K562 (cell line): Measurements from ENCODE around the gene PHOX2A. TPM values are rescaled to one million over a fixed set of nuclear protein-coding genes. Genes with fewer than 3 reads are reported as not detected.

Experiments used
- ATAC-seq: fragments of 200-7000 bp; cut with Tn5 transposase; 3 replicates; pipeline ENCODE4 v1.9.1; 2020; ENCODE audit warnings: moderate library complexity
- BruUV-seq: library from RNA; stranded (reverse); fragments of 400-500 nt; replicated peaks from 2 replicates; lab custom pipeline; 2021; lab: Mats Ljungman, UMichigan
- CTCF ChIA-PET: fragments of 300-600 bp; formaldehyde crosslinking; extraction: SDS; loops from one replicate; lab custom pipeline; 2021; ENCODE audit warnings: low intra/inter-chr PET ratio; lab: Yijun Ruan, JAX
- POLR2A ChIA-PET: fragments of 300-600, 350-650 bp; sonication (Branson Sonifier 250); formaldehyde crosslinking; extraction: SDS; loops from one replicate; lab custom pipeline; 2021; ENCODE audit warnings: antibody characterized with exemption, inconsistent platforms; lab: Yijun Ruan, JAX
- DNase-seq, 4 experiments: peaks; one replicate each; pipeline versions ENCODE4 v3.0.0 to v3.0.0-alpha.2; 2011 to 2018; ENCODE audit warnings: low spot score in 3 of 4, mixed read lengths in 3 of 4; ENCODE audit errors: extremely low read depth in 1 of 4
- FAIRE-seq: peaks from 2 replicates; lab custom pipeline; 2011; peaks lifted over from hg19 to GRCh38; lab: Jason Lieb, UNC
- H2AFZ ChIP-seq: 2 replicates; pipeline ENCODE4 v1.6.0; 2011; ENCODE audit warnings: low read depth, low read length, control low read depth, inconsistent platforms
- H3K27ac ChIP-seq: fragments of 200-600 bp; 3 replicates; pipeline ENCODE4 v1.8.0; 2011; ENCODE audit warnings: low read depth, mild to moderate bottlenecking, control low read depth, inconsistent platforms, low read length, moderate library complexity, mixed read lengths; ENCODE audit errors: extremely low read depth
- H3K27me3 ChIP-seq, 2 experiments: fragments of 300-600 bp in 1 of 2; 2 replicates in 1 of 2; 3 replicates in 1 of 2; pipeline versions ENCODE4 v1.6.0 to v1.8.0; 2011; ENCODE audit warnings: inconsistent platforms in 2 of 2, low read length in 2 of 2, mild to moderate bottlenecking in 1 of 2, mixed read lengths in 1 of 2, moderate library complexity in 1 of 2; ENCODE audit not compliant: control insufficient read depth in 2 of 2, insufficient read depth in 2 of 2
- H3K36me3 ChIP-seq: fragments of 300-600 bp; 3 replicates; pipeline ENCODE4 v1.8.0; 2011; ENCODE audit warnings: mild to moderate bottlenecking, low read length, inconsistent platforms; ENCODE audit not compliant: control insufficient read depth, insufficient read depth
- H3K4me1 ChIP-seq, 2 experiments: fragments of 200-600 bp in 1 of 2; replicated peaks in 1 of 2; 2 replicates in 1 of 2; 3 replicates in 1 of 2; pipeline versions ENCODE4 v1.5.1 to v1.8.0; 2011; ENCODE audit warnings: inconsistent platforms in 2 of 2, low read length in 2 of 2, mild to moderate bottlenecking in 1 of 2, mixed read lengths in 1 of 2, moderate library complexity in 1 of 2; ENCODE audit not compliant: control insufficient read depth in 2 of 2, insufficient read depth in 2 of 2
- H3K4me2 ChIP-seq: 2 replicates; pipeline ENCODE4 v1.6.1; 2011; ENCODE audit warnings: low read length, control low read depth, inconsistent platforms, mixed read lengths; ENCODE audit not compliant: insufficient read depth
- H3K4me3 ChIP-seq: fragments of 200-600 bp; sonication (generic), shearing (Covaris generic); 2 replicates; pipeline ENCODE4 v1.5.1; 2016; ENCODE audit warnings: control low read depth, inconsistent platforms
- H3K79me2 ChIP-seq: fragments of 200-600 bp; 3 replicates; pipeline ENCODE4 v1.8.0; 2011; ENCODE audit warnings: low read length, inconsistent platforms; ENCODE audit not compliant: control insufficient read depth, insufficient read depth
- H3K9ac ChIP-seq, 2 experiments: 2 replicates each; pipeline versions ENCODE4 v1.6.0 to v1.6.1; 2011; ENCODE audit warnings: low read depth in 2 of 2, low read length in 2 of 2, control low read depth in 1 of 2, inconsistent platforms in 1 of 2, mild to moderate bottlenecking in 1 of 2, mixed read lengths in 1 of 2; ENCODE audit not compliant: insufficient read depth in 1 of 2
- H3K9me1 ChIP-seq: one replicate; pipeline ENCODE4 v1.6.0; 2011; ENCODE audit warnings: inconsistent platforms, mild to moderate bottlenecking, low read length, moderate library complexity; ENCODE audit not compliant: control insufficient read depth, insufficient read depth
- H3K9me3 ChIP-seq: replicated peaks from 2 replicates; pipeline ENCODE4 v1.5.1; 2011; ENCODE audit warnings: low read depth, low read length, inconsistent platforms; ENCODE audit not compliant: control insufficient read depth, insufficient read depth
- H4K20me1 ChIP-seq: replicated peaks from 2 replicates; pipeline ENCODE4 v1.6.1; 2011; ENCODE audit warnings: low read length, inconsistent platforms, mixed read lengths; ENCODE audit not compliant: control insufficient read depth, insufficient read depth
- BRF1 ChIP-seq: IDR thresholded peaks from 3 replicates; pipeline ENCODE4 v1.6.1; 2011; ENCODE audit warnings: borderline replicate concordance, mild to moderate bottlenecking; ENCODE audit not compliant: insufficient read length; ENCODE audit errors: extremely low read depth
- CTCF ChIP-seq, 3 experiments: IDR thresholded peaks in 2 of 3; conservative IDR thresholded peaks in 1 of 3; 2 replicates each; pipeline ENCODE4 v1.5.1; 2011 to 2012; ENCODE audit warnings: low read length in 3 of 3, mild to moderate bottlenecking in 3 of 3, control low read depth in 2 of 3, improper control_type of control experiment in 1 of 3, inconsistent platforms in 1 of 3, low read depth in 1 of 3, mixed read lengths in 1 of 3, moderate library complexity in 1 of 3; ENCODE audit not compliant: insufficient read depth in 2 of 3
- E2F5 ChIP-seq: sonication (generic); formaldehyde crosslinking; IDR thresholded peaks from 2 replicates; pipeline ENCODE4 v1.8.0; 2022; ENCODE audit warnings: mild to moderate bottlenecking, missing genetic modification reagents
- HDGF ChIP-seq: fragments of 450-650 bp; IDR thresholded peaks from 2 replicates; pipeline ENCODE4 v1.6.1; 2016
- POLR2G ChIP-seq: fragments of 200-400 bp; formaldehyde crosslinking; IDR thresholded peaks from 2 replicates; pipeline ENCODE4 v1.6.1; 2017; ENCODE audit warnings: low read depth, mild to moderate bottlenecking, antibody characterized with exemption, low read length, moderate library complexity
- RBFOX2 ChIP-seq: fragments of 200-400 bp; formaldehyde crosslinking; IDR thresholded peaks from 2 replicates; pipeline ENCODE4 v1.6.1; 2017; ENCODE audit warnings: low read depth, mild to moderate bottlenecking, low read length, moderate library complexity
- RBM22 ChIP-seq: fragments of 200-400 bp; formaldehyde crosslinking; IDR thresholded peaks from 2 replicates; pipeline ENCODE4 v1.6.1; 2018; ENCODE audit warnings: low read length, low read depth; ENCODE audit not compliant: poor library complexity, severe bottlenecking
- USF1 ChIP-seq: sonication (generic); formaldehyde crosslinking; IDR thresholded peaks from 2 replicates; pipeline ENCODE4 v1.9.0; 2022; ENCODE audit warnings: mild to moderate bottlenecking, missing genetic modification reagents
- ZBTB17 ChIP-seq: fragments of 450-650 bp; formaldehyde crosslinking; IDR thresholded peaks from 2 replicates; pipeline ENCODE4 v1.4.0; 2020; ENCODE audit warnings: mild to moderate bottlenecking
- ZNF707 ChIP-seq: fragments of 250-450 bp; sonication (Bioruptor Pico); conservative IDR thresholded peaks from 2 replicates; pipeline ENCODE4 v1.8.0; 2022; ENCODE audit warnings: inconsistent platforms, mild to moderate bottlenecking, moderate library complexity
- WGBS: fragments of 100-300 bp; shearing (Covaris generic); methylation state at CpG from one replicate; pipeline ENCODE4 v1.1.6; 2016; ENCODE audit warnings: low coverage, mixed read lengths; ENCODE audit not compliant: insufficient coverage; ENCODE audit errors: missing lambda C conversion rate; 5-methylcytosine and 5-hydroxymethylcytosine counted together
- in situ Hi-C: fragments of 300-500 bp; cut with MboI; formaldehyde crosslinking; loops from 4 replicates; pipeline ENCODE4 v1.15.0; 2018; ENCODE audit warnings: inconsistent platforms, mixed read lengths
- intact Hi-C: fragments of 100-400 bp; cut with micrococcal nuclease; formaldehyde crosslinking; loops from 2 replicates; pipeline ENCODE4 v1.14.2; 2022
- polyA plus RNA-seq, 8 experiments: library from polyadenylated mRNA; depleted of rRNA in 4 of 8; stranded (reverse) in 5 of 8; unstranded in 3 of 8; fragments of >200 nt; fragmentation: Nextera tagmentation in 2 of 8; fragmentation: Illumina TruSeq in 1 of 8; extraction: Ambion mirVana in 2 of 8; extraction: Trizol in 1 of 8; gene quantifications; 2 replicates each; pipeline versions ENCODE4 v1.2.1 to v1.2.3, GENCODE V29; 2011 to 2014; ENCODE audit warnings: inconsistent platforms in 1 of 8, missing spikeins in 1 of 8
- total RNA-seq, 7 experiments: library from RNA; depleted of rRNA in 6 of 7; stranded (reverse); fragments of >200 nt in 6 of 7; fragmentation: Illumina TruSeq in 2 of 7; extraction: Trizol in 2 of 7; gene quantifications; 2 replicates each; pipeline versions ENCODE4 v1.2.1 to v1.2.3, GENCODE V29; 2011 to 2021; ENCODE audit warnings: low replicate concordance in 1 of 7
- TF ChIP-seq, protein P1 (sequence below), 3 experiments: fragments of 200-800 bp in 1 of 3; sonication (Bioruptor generic) in 1 of 3; sonication (generic) in 1 of 3; formaldehyde crosslinking in 1 of 3; IDR thresholded peaks; 2 replicates each; pipeline versions ENCODE4 v1.6.1 to v1.8.0; 2016 to 2022; ENCODE audit warnings: mild to moderate bottlenecking in 2 of 3, missing compliant biosample characterization in 2 of 3, missing genetic modification characterization in 2 of 3, missing genetic modification reagents in 1 of 3

Gene PHOX2A
- total and polyA plus RNA-seq, 9 of the 15 experiments (the other 6 are each of a cell fraction or from before 2014, with no cell fraction given): not detected

DNA sequence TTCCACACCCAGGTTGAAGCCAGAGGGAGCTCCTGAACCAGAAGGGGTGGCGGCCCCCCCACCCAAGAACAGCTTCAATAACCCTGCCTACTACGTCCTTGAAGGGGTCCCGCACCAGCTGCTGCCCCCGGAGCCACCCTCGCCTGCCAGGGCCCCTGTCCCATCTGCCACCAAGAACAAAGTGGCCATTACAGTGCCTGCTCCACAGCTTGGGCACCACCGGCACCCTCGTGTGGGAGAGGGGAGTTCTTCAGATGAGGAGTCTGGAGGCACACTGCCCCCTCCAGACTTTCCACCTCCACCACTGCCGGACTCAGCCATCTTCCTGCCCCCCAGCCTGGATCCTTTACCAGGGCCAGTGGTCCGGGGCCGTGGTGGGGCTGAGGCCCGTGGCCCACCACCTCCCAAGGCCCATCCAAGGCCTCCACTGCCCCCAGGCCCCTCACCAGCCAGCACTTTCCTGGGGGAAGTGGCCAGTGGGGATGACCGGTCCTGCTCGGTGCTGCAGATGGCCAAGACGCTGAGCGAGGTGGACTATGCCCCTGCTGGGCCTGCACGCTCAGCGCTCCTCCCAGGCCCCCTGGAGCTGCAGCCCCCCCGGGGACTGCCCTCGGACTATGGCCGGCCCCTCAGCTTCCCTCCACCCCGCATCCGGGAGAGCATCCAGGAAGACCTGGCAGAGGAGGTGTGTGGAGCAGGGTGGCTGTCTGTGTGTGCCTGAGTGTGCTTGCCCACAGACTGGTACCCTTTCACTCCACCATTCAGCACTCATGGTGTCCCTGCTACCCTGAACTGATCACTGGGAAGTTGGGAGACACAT is 6.7 kb downstream of the PHOX2A start:
- peak in 2 of 3 experiments; percentile 2 to 23; a peak in 1 of 6 replicates for TF ChIP-seq CTCF (IDR thresholded peaks at IDR 0.05 in 2 of 3, conservative IDR thresholded peaks at IDR 0.05 in 1 of 3; ENCODE audit: insufficient read depth in 2 of 3, low read depth in 1 of 3, low read length in 3 of 3)
- TF ChIP-seq RBFOX2: peak; percentile 47; the same call in 1 of the 2 replicates
- TF ChIP-seq RBM22: peak; percentile 19
- no peak for TF ChIP-seq HDGF
- no peak for TF ChIP-seq USF1 (CRISPR knock-in tag)
- TF ChIP-seq POLR2G: 0 out of 2 replicates have a peak, but pooled peaks have one; percentile 37
- no peak for TF ChIP-seq BRF1
- no peak for TF ChIP-seq ZNF707 (CRISPR knock-in tag)
- TF ChIP-seq E2F5 (CRISPR knock-in tag): no peak
- no peak for TF ChIP-seq ZBTB17 (CRISPR knock-in tag)
- TF ChIP-seq, protein P1, sequence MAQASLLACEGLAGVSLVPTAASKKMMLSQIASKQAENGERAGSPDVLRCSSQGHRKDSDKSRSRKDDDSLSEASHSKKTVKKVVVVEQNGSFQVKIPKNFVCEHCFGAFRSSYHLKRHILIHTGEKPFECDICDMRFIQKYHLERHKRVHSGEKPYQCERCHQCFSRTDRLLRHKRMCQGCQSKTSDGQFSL (CRISPR knock-in tag; IDR thresholded peaks at IDR 0.05): peak; percentile 70; the same call in 1 of the 2 replicates
- TF ChIP-seq, protein P1 (tag; IDR thresholded peaks at IDR 0.05): no peak
- no peak for DNase-seq
- Histone ChIP-seq H3K4me3 (no peak overlapping the region), H3K4me2 (no peak overlapping the region), H3K4me1 (peaks cover 0 to 28% of the 10 kb centered on the region in 2 experiments; a peak in 2 of 5 replicates), H3K9ac (no peak overlapping the region; a peak in 1 of 4 replicates), H3K79me2 (no peaks in the 10 kb centered on the region), H3K36me3 (peaks cover 64% of the 10 kb centered on the region), H3K9me1 (no peaks in the 10 kb centered on the region), H3K27me3 (no peaks in the 10 kb centered on the region), H2AFZ (no peak overlapping the region), H3K27ac (no peak overlapping the region), H4K20me1 (no peaks in the 10 kb centered on the region), H3K9me3 (no peaks in the 10 kb centered on the region)
- FAIRE-seq: no peak
- ATAC-seq: no peak
- in situ Hi-C loops: no loop called here
- BruUV-seq: no TSS peak
- CTCF ChIA-PET: interaction anchor here (1.4 kb wide), 1 partner anchor 212 kb away, joined by 3 read pairs; no protein-coding TSS in a partner anchor
- 93% methylated on average over 18 of the region's 22 CpGs for WGBS
- intact Hi-C loops: loop anchor here (5.0 kb wide), 2 partner anchors 55 to 195 kb away; partner anchors contain the start of gene CLPB
- POLR2A ChIA-PET: interaction anchor here (0.6 to 2.8 kb wide), 12 partner anchors 8 to 290 kb away, joined by 3 to 13 read pairs (median 4); partner anchors contain the start of gene INPPL1
